DLD1 (cell line): ENCODE data around the gene CSNK1G1.
"Not testable (repeated sequence)": the region's sequence is repeated elsewhere in the genome, so short reads cannot be mapped to it uniquely, and the experiment has no call there.

ENCODE experiments used
- in situ Hi-C: cut with HindIII; loops from 2 replicates; pipeline ENCODE4 v1.10.0; 2017; ENCODE audit warnings: low sequenced_read_pairs

CSNK1G1 gene

DNA sequence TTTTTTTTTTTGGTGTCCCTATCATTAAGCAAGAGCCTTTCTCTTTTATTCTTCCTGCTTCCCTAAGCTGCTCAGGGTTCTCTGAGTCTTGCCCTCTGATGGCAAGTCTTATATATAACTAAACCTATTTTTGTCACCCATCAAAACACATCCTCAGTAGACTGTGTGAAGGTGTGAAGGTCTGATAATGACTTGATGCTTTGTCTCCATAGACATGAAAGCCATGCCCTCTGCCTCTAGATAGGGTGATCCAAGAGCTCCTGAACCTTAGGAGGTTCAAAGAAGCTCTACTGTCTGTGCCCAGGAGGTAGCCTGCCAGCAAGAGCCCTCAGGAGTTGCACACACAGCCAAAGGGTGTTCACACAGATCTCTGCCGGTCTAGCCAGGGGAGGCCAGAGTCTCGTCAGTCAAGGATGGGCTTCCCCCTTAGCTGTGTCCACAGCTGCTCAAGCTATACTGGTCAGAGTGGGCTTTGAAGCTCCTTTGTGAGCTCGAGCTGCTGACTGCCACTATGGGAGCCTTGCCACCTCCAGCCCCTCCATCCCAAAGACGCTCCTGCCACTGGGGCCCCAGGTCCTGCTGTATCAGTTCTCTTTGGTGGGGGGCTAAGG lies 217.5 kb downstream of the CSNK1G1 start:
- in situ Hi-C loops = no loop called here

DNA sequence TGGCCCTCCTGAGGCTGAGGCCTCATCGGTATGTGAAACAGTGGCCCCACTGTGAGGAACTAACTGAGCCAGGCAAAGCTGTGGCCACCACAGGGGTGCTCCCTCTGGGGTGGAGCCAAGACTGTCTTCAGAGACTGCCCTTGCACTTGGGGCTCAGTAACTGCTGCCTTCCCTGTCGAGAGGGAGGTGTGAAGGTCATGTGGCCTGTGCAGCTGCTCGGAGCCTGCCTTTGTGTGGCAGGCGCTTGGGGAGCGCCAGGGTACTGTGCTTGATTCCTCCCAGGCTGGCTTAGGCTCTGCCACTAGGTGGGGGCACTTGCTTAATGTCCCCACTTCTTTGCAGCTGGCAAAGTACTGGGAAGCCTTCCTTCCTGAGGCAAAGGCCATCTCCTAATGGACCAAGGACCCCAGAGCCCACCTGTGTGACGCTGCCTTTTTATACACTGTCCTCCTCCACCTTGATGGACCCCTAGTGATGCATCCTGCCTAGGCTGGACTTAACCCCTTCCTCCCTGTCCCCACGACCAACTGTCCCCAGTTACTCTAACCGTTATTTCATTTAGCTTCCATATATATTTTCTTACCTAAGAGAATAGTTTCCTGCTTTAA lies 218.6 kb downstream of the CSNK1G1 start:
- in situ Hi-C loops = no loop called here

DNA sequence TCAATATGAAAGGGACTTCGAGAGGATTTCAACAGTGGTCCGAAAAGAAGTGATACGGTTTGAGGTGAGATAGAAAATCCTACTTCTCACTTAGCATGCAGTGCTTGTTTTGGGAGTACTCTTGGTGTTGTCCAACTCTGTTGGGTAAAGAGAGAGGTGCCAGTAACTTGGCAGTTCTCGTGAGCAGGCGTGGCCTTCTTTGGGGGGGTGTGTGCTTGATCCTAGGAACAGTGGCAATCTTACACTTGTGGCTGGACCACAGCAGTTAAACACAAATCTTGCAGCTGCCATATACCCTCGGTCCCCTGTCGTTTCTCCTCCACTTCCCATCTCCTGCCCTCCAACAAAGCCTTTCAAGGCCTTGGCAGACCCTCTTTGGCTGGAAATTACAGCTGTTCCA lies 219.6 kb downstream of the CSNK1G1 start:
- in situ Hi-C loops = no loop called here

DNA sequence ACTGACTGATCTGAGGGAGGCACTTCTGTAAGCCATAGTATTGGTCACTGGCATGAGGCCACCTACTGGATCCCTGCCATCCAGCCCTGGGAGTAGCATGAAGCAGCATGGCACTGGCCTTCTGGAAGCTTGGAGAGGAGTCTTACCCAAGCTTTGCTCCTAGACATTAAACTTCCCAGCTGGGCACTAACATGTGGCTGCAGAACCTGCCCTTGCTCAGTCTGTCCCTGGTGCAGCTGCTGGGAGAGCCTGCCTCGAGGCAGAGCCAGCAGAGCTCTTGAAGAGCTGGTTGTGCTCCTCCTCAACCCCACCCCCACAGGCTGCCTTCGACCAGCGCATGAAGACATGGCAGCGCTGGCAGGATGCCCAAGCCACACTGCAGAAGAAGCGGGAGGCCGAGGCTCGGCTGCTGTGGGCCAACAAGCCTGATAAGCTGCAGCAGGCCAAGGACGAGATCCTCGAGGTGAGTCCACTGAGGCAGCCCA lies 221.6 kb downstream of the CSNK1G1 start:
- in situ Hi-C loops = no loop called here

DNA sequence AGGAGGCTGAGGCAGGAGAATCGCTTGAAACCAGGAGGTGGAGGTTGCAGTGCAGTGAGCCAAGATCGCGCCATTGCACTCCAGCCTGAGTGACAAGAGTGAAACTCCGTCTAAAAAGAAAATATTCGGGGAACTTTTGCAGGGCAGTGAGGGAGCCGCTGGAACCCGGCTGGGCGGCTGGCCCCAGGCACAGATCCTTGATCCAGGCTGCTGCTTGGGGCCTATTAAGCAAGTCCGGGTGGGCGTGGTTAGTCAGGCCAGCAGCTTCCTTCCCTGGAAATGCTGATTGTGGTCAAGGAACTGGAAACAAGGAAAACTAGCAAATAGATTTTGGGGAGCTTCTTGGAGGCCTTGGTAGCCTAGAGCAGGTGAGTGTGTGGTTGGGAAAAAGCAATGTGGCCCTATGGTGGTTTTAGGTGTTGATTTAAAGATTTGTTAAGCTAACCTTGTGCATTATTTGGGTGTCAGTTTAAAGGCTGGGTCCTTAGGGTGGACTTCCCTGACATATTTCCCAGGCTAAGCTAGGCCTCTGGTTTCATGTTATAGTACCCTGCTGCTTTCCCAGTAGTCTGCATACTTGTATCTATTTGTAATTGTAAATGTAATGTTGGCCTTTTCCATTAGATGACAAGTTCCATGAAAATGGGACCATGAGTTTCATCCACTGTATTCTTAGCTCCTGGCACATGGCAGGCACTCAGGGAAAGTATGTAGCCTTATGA lies 222.2 kb downstream of the CSNK1G1 start:
- in situ Hi-C loops = no loop called here

DNA sequence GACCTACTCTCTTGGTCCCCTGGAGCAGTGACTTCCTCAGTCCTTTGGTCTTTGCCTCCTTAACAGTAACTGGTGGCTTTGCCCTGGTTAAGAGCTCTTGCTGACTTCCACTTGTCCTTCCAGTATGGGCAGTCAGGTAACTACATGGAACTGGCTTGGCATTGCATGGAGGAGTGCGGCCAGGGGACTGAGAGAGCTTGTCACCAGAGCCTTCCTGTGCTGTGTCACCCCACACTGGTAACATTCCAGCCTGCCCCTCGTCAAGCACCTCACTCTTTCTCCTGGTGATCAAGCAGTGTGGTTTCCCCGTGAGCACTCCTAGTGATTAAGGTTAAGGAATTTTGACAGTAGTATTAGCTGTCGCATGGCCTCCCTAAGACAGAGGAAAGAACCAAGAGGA lies 223.8 kb downstream of the CSNK1G1 start:
- in situ Hi-C loops = no loop called here

DNA sequence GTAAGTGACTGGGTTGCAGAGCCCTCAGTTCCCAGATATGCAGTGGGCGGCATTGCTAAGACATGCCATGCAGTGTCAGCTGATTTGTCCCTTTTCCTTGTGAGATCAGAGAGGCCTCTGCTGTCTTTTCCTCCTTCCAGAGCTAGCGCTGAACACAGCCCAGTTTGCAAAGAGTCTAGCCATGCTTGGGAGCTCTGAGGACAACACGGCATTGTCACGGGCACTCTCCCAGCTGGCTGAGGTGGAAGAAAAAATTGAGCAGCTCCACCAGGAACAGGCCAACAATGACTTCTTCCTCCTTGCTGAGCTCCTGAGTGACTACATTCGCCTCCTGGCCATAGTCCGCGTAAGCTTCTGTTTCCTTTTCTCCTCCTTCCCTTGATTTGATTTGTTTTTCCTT lies 224.4 kb downstream of the CSNK1G1 start:
- in situ Hi-C loops = no loop called here

DNA sequence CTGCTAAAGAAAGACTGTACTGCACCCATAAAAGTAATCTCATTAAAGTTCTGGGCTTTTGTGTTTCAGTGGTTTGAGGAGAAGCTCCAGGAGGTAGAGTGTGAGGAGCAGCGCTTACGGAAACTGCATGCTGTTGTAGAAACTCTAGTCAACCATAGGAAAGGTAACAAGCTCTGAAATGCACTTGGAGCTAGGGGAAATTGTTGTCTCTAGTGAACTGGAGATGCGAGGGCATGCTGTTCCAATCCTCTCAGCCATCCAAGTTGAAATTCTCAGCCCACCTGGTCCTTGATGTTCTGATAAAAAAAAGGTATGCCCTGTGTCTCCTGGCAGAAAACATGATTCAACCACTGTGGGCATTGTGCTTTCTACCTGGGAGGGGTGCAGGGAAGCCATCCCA lies 225.8 kb downstream of the CSNK1G1 start:
- in situ Hi-C loops = no loop called here

DNA sequence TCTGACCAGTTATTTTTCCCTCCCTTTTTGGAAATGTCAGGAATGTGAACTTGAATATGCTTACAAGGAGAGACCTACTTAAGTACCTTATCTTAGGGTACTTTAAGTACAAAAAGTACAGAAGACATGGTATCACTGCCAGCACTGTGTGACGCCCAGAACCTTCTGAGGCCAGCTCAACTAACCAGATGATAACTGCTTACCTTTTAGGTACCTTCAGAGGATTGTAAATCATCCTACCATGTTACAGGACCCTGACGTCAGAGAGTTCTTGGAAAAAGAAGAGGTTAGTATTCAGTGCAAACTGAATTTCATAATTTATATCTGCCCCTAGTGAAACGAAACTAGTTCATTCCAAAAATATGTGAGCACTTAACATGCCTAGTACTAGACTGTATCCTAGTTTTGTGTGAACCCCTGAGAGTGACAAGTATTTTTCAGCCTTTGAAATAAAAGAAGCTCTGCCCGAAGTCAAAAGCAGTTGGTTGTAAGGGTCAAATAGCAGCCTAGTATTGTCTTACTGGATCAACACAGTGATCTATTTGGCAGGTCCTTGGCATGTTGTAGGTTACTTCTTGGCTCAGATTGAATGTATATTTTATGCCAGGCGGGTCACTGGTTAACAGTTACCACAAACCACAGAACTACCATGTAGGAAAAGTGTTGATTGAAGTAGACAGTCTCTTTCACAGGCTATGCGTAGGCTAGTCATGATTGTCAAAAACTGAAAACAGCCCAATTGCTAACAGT lies 228.3 kb downstream of the CSNK1G1 start:
- in situ Hi-C loops = no loop called here

DNA sequence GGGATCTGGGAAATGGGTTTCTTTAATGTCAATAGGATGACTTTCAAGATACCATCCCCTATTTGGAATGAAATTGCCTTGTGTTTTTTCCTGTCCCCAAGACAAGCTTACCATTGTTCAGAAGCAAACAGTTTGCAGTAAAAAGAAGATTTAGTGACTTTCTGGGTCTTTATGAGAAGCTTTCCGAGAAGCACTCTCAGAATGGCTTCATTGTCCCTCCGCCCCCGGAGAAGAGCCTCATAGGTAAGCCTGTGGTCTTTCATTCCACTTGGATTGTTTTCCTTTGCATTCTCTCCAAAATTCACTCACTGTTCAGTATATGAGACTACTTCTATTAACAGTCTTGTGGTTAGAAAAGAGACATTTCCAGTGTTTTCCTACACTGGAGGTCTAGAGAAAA lies 230.0 kb downstream of the CSNK1G1 start:
- in situ Hi-C loops = no loop called here

DNA sequence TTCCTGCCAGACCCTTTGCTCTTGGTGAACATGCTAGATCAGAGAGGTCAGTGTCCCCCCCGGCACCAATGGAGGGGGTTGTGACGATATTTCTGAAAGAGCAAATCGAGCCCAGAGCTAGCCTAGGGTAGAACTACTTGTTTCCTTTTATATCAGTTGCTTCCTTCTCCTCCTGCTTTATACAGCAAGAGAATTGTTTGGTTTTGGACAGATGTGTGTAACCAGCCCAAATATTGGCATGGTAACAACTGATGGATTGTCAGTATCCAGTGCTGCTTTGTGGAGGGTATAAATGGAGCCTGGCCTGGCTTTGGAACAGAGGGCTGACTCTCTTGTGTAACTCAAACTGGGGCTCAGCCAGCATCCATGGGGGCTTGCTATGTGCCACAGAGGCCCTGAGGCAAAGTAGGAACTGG lies 233.0 kb downstream of the CSNK1G1 start:
- in situ Hi-C loops = no loop called here

DNA sequence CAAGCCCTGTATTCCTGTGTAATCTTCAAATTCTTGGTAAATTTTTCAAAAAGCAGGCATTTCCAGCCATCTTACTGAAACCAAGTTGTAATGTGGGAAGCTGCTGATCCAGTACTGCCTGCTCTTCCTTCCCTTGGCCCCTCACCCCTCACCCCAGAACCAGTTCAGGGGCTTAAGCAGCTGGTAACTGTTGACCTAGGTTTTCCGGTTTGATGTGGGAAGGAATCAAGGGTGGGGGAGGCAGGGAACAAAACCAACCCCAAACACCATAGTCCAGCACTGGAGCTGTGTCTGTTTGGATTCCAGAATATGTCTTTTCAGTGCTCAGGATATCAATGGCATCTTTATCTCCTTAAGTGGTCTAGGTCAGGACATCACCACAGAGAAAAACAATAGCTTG lies 233.5 kb downstream of the CSNK1G1 start:
- in situ Hi-C loops = no loop called here

DNA sequence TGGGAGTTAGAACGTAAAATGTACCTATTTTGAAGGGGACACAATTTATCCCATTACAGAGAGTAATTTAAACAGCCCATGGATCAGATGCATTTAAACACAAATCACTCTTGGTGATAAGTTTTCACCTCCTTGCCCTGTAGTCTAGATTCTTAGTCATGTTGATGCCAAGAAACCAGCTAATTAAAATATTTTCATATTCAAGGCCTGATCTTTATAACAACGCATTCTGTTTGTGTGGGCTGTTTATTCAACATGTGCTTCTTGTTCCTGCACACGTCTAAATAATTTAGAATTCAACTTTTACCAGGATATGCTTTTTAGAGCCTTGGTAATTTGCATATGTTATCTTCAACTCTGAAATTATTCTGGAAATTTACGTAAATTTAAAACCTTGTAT lies 234.4 kb downstream of the CSNK1G1 start:
- in situ Hi-C loops = no loop called here

DNA sequence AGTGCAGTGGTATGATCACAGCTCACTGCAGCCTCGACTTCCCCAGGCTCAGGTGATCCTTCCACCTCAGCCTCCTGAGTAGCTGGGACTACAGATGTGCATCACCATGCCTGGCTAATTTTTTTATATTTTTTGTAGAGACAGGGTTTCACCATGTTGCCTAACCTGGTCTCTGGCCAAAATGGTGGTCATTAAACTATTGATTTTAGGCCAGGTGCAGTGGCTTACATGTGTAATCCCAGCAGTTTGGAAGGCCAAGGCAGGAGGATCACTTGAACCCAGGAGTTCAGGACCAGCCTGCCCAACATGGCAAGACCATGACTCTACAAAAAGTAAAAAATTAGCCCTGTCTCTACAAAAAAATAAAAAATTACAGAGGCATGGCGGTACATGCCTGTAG lies 235.7 kb downstream of the CSNK1G1 start:
- in situ Hi-C loops = not testable (repeated sequence)

DNA sequence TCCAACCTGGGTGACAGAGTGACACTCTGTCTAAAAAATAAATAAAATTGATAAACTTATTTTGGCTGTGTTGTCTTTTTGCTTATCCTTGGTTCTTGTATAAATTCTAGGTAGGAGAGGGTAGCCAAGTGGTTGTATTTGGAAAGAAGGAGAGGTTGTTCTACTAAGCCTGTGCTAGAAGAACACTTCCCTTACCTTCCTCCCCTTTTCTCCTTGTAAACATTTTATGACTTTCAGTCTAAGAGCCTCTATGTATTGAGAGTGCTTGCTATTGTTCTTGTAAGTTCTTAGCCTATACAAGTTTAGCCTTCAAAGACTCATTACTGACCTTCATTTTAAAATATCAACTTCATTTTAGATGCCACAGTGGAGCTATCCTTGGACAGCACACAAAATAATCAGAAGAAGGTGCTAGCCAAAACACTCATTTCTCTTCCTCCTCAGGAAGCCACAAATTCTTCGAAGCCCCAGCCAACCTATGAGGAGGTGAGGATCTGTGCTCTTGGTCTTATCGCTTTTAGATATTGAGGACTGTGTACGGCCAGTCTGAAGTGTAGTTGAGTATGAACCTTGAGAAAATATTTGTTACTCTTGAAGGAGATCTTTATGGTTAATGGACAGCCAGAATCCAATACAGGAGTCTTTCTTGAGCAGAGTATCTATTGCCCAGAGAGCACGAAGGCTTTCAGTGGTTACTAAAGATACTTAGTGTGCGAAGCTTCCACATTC lies 238.1 kb downstream of the CSNK1G1 start:
- in situ Hi-C loops = no loop called here
